HEK293 (cell line): ENCODE results near the gene PREX1.

Experiments used
- ZNF24 ChIP-seq: fragments of 450-650 bp; formaldehyde crosslinking; IDR thresholded peaks from 2 replicates; pipeline ENCODE4 v1.5.1; 2016; ENCODE audit warnings: missing biosample characterization, missing genetic modification characterization
- TF ChIP-seq, protein P1 (sequence below): fragments of 450-650 bp; formaldehyde crosslinking; IDR thresholded peaks from 2 replicates; pipeline ENCODE4 v1.5.1; 2016; ENCODE audit warnings: missing biosample characterization, missing genetic modification characterization

DNA sequence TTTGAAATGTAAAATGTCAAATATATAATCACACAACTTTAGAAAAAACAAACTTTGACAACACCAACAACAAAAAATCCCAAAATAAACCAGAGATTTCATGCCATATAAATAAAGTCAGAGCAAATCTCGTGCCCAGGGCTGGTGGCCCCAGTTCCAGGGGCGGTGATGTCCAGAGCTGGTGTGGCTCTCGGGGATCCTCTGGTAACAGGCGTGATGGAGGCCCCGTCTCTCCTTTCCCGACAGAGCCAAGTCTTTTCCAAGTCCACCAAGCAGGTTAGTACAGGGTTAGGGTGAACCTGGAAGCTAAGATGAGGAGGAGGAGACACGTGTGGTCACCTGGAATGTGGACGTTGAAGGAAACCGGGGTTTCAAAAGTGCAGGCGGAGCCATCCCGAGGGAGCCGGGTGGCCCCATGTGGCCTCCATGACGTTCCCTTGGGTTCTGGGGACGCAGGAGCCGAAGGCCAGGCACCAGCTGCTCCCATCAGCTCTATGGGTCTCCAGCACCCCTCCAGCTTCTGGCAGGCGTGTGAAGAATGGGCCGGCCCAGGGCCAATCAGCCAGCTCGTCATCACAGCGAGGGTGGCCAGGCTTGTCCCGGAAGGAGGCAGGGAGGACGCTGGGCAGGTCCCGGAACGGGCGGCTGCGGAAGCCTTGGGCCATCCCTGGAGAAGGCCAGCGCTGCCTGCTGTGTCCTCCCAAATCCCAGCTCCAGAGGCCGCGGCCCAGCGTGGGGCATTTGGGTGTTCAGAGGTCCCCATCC is 202.5 kb downstream of the PREX1 start:
- TF ChIP-seq, protein P1, sequence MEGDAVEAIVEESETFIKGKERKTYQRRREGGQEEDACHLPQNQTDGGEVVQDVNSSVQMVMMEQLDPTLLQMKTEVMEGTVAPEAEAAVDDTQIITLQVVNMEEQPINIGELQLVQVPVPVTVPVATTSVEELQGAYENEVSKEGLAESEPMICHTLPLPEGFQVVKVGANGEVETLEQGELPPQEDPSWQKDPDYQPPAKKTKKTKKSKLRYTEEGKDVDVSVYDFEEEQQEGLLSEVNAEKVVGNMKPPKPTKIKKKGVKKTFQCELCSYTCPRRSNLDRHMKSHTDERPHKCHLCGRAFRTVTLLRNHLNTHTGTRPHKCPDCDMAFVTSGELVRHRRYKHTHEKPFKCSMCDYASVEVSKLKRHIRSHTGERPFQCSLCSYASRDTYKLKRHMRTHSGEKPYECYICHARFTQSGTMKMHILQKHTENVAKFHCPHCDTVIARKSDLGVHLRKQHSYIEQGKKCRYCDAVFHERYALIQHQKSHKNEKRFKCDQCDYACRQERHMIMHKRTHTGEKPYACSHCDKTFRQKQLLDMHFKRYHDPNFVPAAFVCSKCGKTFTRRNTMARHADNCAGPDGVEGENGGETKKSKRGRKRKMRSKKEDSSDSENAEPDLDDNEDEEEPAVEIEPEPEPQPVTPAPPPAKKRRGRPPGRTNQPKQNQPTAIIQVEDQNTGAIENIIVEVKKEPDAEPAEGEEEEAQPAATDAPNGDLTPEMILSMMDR: no peak
- no peak for TF ChIP-seq ZNF24 (tag by site-specific recombination)
